HL-60 (cell line): ENCODE measurements around the gene PSMA8.

Experiments used
- DNase-seq, 2 experiments: peaks; one replicate each; pipeline ENCODE4 v3.0.0-alpha.2; 2010 to 2020; ENCODE audit warnings: low read depth in 1 of 2, low spot score in 1 of 2
- H3K27ac ChIP-seq: fragments of 250-450 bp; sonication (Bioruptor Pico); replicated peaks from 2 replicates; pipeline ENCODE4 v1.5.1; 2020; ENCODE audit warnings: mild to moderate bottlenecking, moderate library complexity
- H3K27me3 ChIP-seq: fragments of 250-450 bp; sonication (Bioruptor Pico); 2 replicates; pipeline ENCODE4 v1.5.1; 2021; ENCODE audit warnings: mild to moderate bottlenecking, moderate library complexity; ENCODE audit not compliant: insufficient read depth, poor library complexity, severe bottlenecking
- H3K4me3 ChIP-seq: replicated peaks from 2 replicates; pipeline ENCODE4 v1.5.1; 2011; ENCODE audit warnings: mild to moderate bottlenecking, control low read depth, low read length; ENCODE audit not compliant: insufficient read depth
- GABPA ChIP-seq: IDR thresholded peaks from 2 replicates; pipeline ENCODE4 v1.6.1; 2012; ENCODE audit warnings: low read depth
- POLR2AphosphoS5 ChIP-seq: IDR thresholded peaks from 2 replicates; pipeline ENCODE4 v1.6.1; 2012; ENCODE audit warnings: low read depth
- SPI1 ChIP-seq: IDR thresholded peaks from 2 replicates; pipeline ENCODE4 v1.6.1; 2012; ENCODE audit warnings: low read depth, mild to moderate bottlenecking, borderline replicate concordance
- TF ChIP-seq, protein P1 (sequence below): IDR thresholded peaks from one replicate; pipeline ENCODE4 v1.5.1; 2011; ENCODE audit warnings: low read length, control low read depth, inconsistent platforms; ENCODE audit not compliant: insufficient read depth
- TF ChIP-seq, protein P2 (sequence below): IDR thresholded peaks from 2 replicates; pipeline ENCODE4 v1.6.1; 2012; ENCODE audit warnings: low read depth; ENCODE audit not compliant: insufficient replicate concordance

The PSMA8 gene

DNA sequence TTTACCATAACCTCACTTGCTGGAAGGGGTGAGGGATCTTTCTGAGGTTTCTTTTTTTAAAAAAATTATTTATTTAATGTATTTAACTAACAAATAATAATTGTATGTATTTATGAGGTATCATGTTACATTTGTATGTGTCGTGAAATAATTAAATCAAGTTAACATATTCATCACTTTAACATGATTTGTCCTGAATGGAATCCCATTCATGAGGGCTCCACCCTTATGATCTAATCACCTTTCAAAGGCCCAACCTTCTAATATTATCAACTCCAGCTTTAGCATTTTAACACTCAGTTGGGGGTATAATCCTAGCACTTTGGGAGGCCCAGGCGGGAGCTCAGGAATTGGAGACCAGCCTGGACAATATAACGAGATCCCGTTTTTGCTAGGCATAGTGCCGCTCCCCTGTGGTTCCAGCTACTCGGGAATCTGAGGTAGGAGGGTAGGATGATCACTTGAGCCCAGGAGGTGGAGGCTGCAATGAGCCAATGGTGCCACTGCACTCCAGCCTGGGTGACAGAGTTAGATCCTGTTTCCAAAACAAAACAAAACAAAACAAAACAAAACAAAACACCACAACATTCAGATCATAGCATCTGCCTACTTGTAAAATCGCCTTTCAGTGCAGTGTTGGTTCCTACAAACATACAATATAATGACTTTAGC is 91.5 kb downstream of the PSMA8 start:
- Histone ChIP-seq H3K4me3 (no peak overlapping the region), H3K27ac (peak overlapping the region; percentile 91), H3K27me3 (no peaks in the 10 kb centered on the region)
- no peak for DNase-seq
- no peak for TF ChIP-seq SPI1
- TF ChIP-seq, protein P1, sequence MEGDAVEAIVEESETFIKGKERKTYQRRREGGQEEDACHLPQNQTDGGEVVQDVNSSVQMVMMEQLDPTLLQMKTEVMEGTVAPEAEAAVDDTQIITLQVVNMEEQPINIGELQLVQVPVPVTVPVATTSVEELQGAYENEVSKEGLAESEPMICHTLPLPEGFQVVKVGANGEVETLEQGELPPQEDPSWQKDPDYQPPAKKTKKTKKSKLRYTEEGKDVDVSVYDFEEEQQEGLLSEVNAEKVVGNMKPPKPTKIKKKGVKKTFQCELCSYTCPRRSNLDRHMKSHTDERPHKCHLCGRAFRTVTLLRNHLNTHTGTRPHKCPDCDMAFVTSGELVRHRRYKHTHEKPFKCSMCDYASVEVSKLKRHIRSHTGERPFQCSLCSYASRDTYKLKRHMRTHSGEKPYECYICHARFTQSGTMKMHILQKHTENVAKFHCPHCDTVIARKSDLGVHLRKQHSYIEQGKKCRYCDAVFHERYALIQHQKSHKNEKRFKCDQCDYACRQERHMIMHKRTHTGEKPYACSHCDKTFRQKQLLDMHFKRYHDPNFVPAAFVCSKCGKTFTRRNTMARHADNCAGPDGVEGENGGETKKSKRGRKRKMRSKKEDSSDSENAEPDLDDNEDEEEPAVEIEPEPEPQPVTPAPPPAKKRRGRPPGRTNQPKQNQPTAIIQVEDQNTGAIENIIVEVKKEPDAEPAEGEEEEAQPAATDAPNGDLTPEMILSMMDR = no peak

DNA sequence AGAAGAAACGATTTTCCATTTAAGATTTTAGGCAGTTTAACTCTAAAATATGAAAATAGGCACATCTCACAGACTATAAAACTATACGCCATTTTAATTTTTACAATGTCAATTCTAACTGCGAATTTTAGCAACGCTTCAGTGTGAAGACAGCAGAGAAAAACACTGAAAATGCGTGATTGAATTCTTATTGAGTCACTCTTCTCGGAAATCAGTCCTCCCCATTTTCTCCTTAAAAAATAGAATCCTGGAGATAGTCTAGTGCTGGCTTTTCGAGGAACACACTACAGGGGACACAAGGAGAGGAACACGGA is 92.2 kb downstream of the PSMA8 start:
- Histone ChIP-seq H3K27ac (peak overlapping the region; percentile 91), H3K4me3 (peak overlapping the region; percentile 97), H3K27me3 (no peaks in the 10 kb centered on the region)
- no peak for TF ChIP-seq SPI1
- no peak for TF ChIP-seq GABPA
- TF ChIP-seq POLR2AphosphoS5 = no peak
- TF ChIP-seq, protein P1 = no peak
- TF ChIP-seq, protein P2, sequence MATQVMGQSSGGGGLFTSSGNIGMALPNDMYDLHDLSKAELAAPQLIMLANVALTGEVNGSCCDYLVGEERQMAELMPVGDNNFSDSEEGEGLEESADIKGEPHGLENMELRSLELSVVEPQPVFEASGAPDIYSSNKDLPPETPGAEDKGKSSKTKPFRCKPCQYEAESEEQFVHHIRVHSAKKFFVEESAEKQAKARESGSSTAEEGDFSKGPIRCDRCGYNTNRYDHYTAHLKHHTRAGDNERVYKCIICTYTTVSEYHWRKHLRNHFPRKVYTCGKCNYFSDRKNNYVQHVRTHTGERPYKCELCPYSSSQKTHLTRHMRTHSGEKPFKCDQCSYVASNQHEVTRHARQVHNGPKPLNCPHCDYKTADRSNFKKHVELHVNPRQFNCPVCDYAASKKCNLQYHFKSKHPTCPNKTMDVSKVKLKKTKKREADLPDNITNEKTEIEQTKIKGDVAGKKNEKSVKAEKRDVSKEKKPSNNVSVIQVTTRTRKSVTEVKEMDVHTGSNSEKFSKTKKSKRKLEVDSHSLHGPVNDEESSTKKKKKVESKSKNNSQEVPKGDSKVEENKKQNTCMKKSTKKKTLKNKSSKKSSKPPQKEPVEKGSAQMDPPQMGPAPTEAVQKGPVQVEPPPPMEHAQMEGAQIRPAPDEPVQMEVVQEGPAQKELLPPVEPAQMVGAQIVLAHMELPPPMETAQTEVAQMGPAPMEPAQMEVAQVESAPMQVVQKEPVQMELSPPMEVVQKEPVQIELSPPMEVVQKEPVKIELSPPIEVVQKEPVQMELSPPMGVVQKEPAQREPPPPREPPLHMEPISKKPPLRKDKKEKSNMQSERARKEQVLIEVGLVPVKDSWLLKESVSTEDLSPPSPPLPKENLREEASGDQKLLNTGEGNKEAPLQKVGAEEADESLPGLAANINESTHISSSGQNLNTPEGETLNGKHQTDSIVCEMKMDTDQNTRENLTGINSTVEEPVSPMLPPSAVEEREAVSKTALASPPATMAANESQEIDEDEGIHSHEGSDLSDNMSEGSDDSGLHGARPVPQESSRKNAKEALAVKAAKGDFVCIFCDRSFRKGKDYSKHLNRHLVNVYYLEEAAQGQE = no peak
- DNase-seq = no peak

DNA sequence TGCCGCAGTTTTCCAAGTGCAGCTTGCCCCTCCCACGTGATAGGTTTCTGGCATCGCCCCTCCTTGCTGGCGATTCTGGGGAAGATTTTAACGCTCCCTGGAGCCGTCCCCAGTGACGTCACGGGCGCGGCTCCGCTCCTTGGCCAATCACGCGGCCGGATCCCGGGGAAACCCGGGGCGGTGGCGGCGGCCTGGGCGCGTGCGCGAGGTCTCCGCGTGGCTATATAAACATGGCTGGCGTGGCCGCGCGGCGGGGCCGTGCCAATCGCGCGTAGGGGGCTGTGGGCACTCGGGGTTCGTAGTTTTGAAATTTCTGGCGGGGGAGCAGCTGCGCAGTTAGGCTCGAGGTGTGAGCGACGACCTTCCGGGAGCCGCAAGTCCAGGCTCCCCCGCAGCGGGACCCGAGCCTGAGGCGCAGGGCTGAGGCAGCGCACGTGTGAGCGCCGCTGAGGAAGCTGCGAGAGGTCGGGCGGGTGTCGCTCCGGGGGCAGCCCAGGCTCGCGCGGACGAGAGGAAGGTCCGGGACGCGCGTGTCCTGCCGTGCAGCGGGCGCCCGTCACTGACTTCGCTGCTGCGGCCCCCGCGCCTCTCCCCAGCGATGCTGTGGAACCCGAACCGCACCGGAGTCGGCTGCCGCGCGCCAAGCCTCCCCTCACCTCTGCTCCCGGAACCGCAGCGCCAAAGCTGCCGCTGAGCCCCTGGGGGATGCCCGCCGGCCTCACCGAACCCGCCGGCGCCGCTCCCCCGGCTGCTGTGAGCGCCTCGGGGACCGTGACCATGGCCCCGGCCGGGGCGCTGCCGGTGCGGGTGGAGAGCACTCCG is 92.8 kb downstream of the PSMA8 start, which contains the start of gene TAF4B:
Gene TAF4B, plus strand, starts transcription at position 217 of the 822 bp plus-strand sequence. Its CDS starts 489 bp downstream, at position 706.
- peak; percentile 92 to 96 for DNase-seq
- Histone ChIP-seq H3K27me3 (no peaks in the 10 kb centered on the region), H3K4me3 (peak within 1 kb of the TSS; percentile 97), H3K27ac (peak within 1 kb of the TSS; percentile 91)
- peak; percentile 14; the same call in 1 of the 2 replicates for TF ChIP-seq SPI1
- peak; percentile 96 for TF ChIP-seq POLR2AphosphoS5
- TF ChIP-seq, protein P2 = peak; percentile 70
- TF ChIP-seq, protein P1 = no peak
- no peak; the same call in 1 of the 2 replicates for TF ChIP-seq GABPA
